A673 (cell line): ENCODE measurements around the gene ZDHHC7. TPM values are rescaled to one million over a fixed set of nuclear protein-coding genes. Genes with fewer than 3 reads are reported as not detected.

Experiments used
- BruUV-seq: library from RNA; stranded (reverse); fragments of 400-500 nt; replicated peaks from 2 replicates; lab custom pipeline; 2021; lab: Mats Ljungman, UMichigan
- CTCF ChIA-PET: fragments of 300-600 bp; sonication (Branson Sonifier 250); formaldehyde crosslinking; loops from one replicate; lab custom pipeline; 2022; ENCODE audit warnings: antibody characterized with exemption; lab: Charles Lee
- POLR2A ChIA-PET: fragments of 300-600 bp; sonication (Branson Sonifier 250); formaldehyde crosslinking; loops from one replicate; lab custom pipeline; 2022; ENCODE audit warnings: antibody characterized with exemption; ENCODE audit not compliant: low non-redundant PET; lab: Charles Lee
- DNase-seq: peaks from one replicate; pipeline ENCODE4 v3.0.0-alpha.2; 2015; ENCODE audit warnings: low spot score
- H3K27ac ChIP-seq: fragments of 200-600 bp; sonication (generic); 2 replicates; pipeline ENCODE4 v1.5.1; 2016; ENCODE audit warnings: mixed run types, low read depth, mild to moderate bottlenecking, mixed read lengths, antibody characterized with exemption, low read length; ENCODE audit not compliant: poor library complexity, severe bottlenecking
- H3K27me3 ChIP-seq: fragments of 200-600 bp; sonication (generic); replicated peaks from 2 replicates; pipeline ENCODE4 v1.6.1; 2017; ENCODE audit warnings: mixed run types, low read depth, mild to moderate bottlenecking, mixed read lengths, antibody characterized with exemption, low read length; ENCODE audit not compliant: insufficient read depth, poor library complexity
- H3K36me3 ChIP-seq: fragments of 200-600 bp; sonication (generic); 2 replicates; pipeline ENCODE4 v1.6.1; 2016; ENCODE audit warnings: mixed run types, mild to moderate bottlenecking, mixed read lengths, antibody characterized with exemption, low read length; ENCODE audit not compliant: insufficient read depth, poor library complexity, severe bottlenecking
- H3K4me1 ChIP-seq: fragments of 200-600 bp; sonication (generic); 2 replicates; pipeline ENCODE4 v1.6.1; 2017; ENCODE audit warnings: mixed run types, mild to moderate bottlenecking, mixed read lengths, antibody characterized with exemption, low read length; ENCODE audit not compliant: insufficient read depth, poor library complexity, severe bottlenecking
- H3K4me3 ChIP-seq: fragments of 200-600 bp; sonication (generic); 2 replicates; pipeline ENCODE4 v1.5.1; 2016; ENCODE audit warnings: low read depth, mixed run types, mild to moderate bottlenecking, mixed read lengths, low read length; ENCODE audit not compliant: poor library complexity, severe bottlenecking
- H3K9me3 ChIP-seq: fragments of 200-600 bp; sonication (generic); 2 replicates; pipeline ENCODE4 v1.6.1; 2016; ENCODE audit warnings: mixed run types, low read depth, mild to moderate bottlenecking, mixed read lengths, antibody characterized with exemption, low read length; ENCODE audit not compliant: poor library complexity, severe bottlenecking
- CTCF ChIP-seq: fragments of 300-800, 200-600 bp; sonication (generic); conservative IDR thresholded peaks from 2 replicates; pipeline ENCODE4 v1.5.1; 2017; ENCODE audit warnings: low read depth, mild to moderate bottlenecking, antibody characterized with exemption, low read length, moderate library complexity, mixed read lengths
- EZH2 ChIP-seq: fragments of 200-600 bp; sonication (generic); IDR thresholded peaks from 2 replicates; pipeline ENCODE4 v1.6.1; 2017; ENCODE audit warnings: borderline replicate concordance, low read depth, mild to moderate bottlenecking, mixed read lengths, antibody characterized with exemption, low read length; ENCODE audit not compliant: poor library complexity, severe bottlenecking
- intact Hi-C: fragments of 100-400 bp; cut with micrococcal nuclease; formaldehyde crosslinking; loops from one replicate; pipeline ENCODE4 v1.10.0; 2022; ENCODE audit not compliant: unreplicated experiment
- total RNA-seq: library from RNA; stranded (reverse); gene quantifications from 2 replicates; pipeline ENCODE4 v1.2.3, GENCODE V29; 2021

Gene ZDHHC7
- total RNA-seq, 1 experiment from 2014 or later: 43.5 TPM

- no peak for DNase-seq
- Histone ChIP-seq H3K4me3 (no peak overlapping the region), H3K4me1 (peaks cover 6% of the 10 kb centered on the region), H3K27me3 (no peaks in the 10 kb centered on the region), H3K36me3 (no peaks in the 10 kb centered on the region), H3K9me3 (no peaks in the 10 kb centered on the region), H3K27ac (no peak overlapping the region)
- CTCF ChIA-PET: no interaction called here
- POLR2A ChIA-PET: no interaction called here
- TF ChIP-seq EZH2: no peak
- no peak for TF ChIP-seq CTCF
- intact Hi-C loops: no loop called here
- BruUV-seq: no TSS peak
Observed at GRCh38 chr16:85051683-85052082, 40.3 kb upstream of the ZDHHC7 start.

- no TSS peak for BruUV-seq
- no peaks in the 10 kb centered on the region for H3K27me3 ChIP-seq
- TF ChIP-seq CTCF (no peak), EZH2 (no peak)
- intact Hi-C loops: no loop called here
- ChIA-PET POLR2A (no interaction called here), CTCF (interaction anchor here (0.9 kb wide), 1 partner anchor 31 kb away, joined by 3 read pairs; no protein-coding TSS in a partner anchor)
- peaks cover 6% of the 10 kb centered on the region for H3K4me1 ChIP-seq
- H3K27ac ChIP-seq: no peak overlapping the region
- DNase-seq: no peak
- H3K9me3 ChIP-seq: no peaks in the 10 kb centered on the region
- H3K4me3 ChIP-seq: no peak overlapping the region
- H3K36me3 ChIP-seq: no peaks in the 10 kb centered on the region
Observed at GRCh38 chr16:85051067-85051581, 39.8 kb upstream of the ZDHHC7 start.

GRCh38 chr16:85049706-85050305, 38.5 kb upstream of the ZDHHC7 start:
- ChIA-PET POLR2A (no interaction called here), CTCF (no interaction called here)
- Histone ChIP-seq H3K27me3 (no peaks in the 10 kb centered on the region), H3K27ac (no peak overlapping the region), H3K36me3 (no peaks in the 10 kb centered on the region), H3K9me3 (no peaks in the 10 kb centered on the region), H3K4me3 (no peak overlapping the region), H3K4me1 (peaks cover 6% of the 10 kb centered on the region)
- BruUV-seq: no TSS peak
- DNase-seq: no peak
- TF ChIP-seq CTCF (no peak), EZH2 (no peak)
- intact Hi-C loops: no loop called here
